Natural killer cell (primary cell): ENCODE data around the gene MRGPRD. TPM values are rescaled to one million over a fixed set of nuclear protein-coding genes. Genes with fewer than 3 reads are reported as not detected.

ENCODE experiments used
- ATAC-seq, 3 donors: fragments of 150-1000 bp in 2 of 3; fragments of 200-7000 bp in 1 of 3; cut with Tn5 transposase; 1 replicate in 1 of 3; 2 replicates in 2 of 3; pipeline ENCODE4 v1.10.0; 2021; ENCODE audit warnings: mild to moderate bottlenecking in 2 of 3, moderate library complexity in 2 of 3
- DNase-seq, 2 donors: peaks; one replicate each; pipeline versions ENCODE4 v3.0.0 to v3.0.0-alpha.2; 2013 to 2021; ENCODE audit warnings: mixed read lengths in 1 of 2
- H3K27ac ChIP-seq: one replicate; pipeline ENCODE4 v1.5.1; 2013; ENCODE audit warnings: mild to moderate bottlenecking, low read length
- H3K27me3 ChIP-seq: one replicate; pipeline ENCODE4 v1.6.1; 2013; ENCODE audit warnings: low read length; ENCODE audit not compliant: control insufficient read depth, insufficient read depth
- H3K36me3 ChIP-seq: one replicate; pipeline ENCODE4 v1.6.1; 2013; ENCODE audit warnings: low read length; ENCODE audit not compliant: control insufficient read depth, insufficient read depth
- H3K4me1 ChIP-seq: one replicate; pipeline ENCODE4 v1.6.1; 2013; ENCODE audit warnings: low read length; ENCODE audit not compliant: control insufficient read depth, insufficient read depth
- H3K4me3 ChIP-seq: one replicate; pipeline ENCODE4 v1.5.1; 2013; ENCODE audit warnings: low read length
- H3K9me3 ChIP-seq: one replicate; pipeline ENCODE4 v1.6.1; 2013; ENCODE audit warnings: low read length; ENCODE audit not compliant: control insufficient read depth, insufficient read depth
- H3K27ac Mint-ChIP-seq, 2 donors: one replicate each; pipeline ENCODE4 v1.8.0; 2022; ENCODE audit warnings: mild to moderate bottlenecking in 2 of 2, mixed read lengths in 2 of 2, moderate library complexity in 1 of 2
- H3K27me3 Mint-ChIP-seq, 2 donors: one replicate each; pipeline ENCODE4 v1.8.0; 2022; ENCODE audit warnings: low read depth in 2 of 2, mixed read lengths in 2 of 2
- H3K36me3 Mint-ChIP-seq: one replicate; pipeline ENCODE4 v1.8.0; 2022; ENCODE audit warnings: mixed read lengths
- H3K4me1 Mint-ChIP-seq, 2 donors: one replicate each; pipeline ENCODE4 v1.8.0; 2022; ENCODE audit warnings: mixed read lengths in 2 of 2
- H3K4me3 Mint-ChIP-seq: one replicate; pipeline ENCODE4 v1.8.0; 2022; ENCODE audit warnings: mild to moderate bottlenecking, moderate library complexity, mixed read lengths
- H3K9me3 Mint-ChIP-seq, 2 donors: one replicate each; pipeline ENCODE4 v1.8.0; 2022; ENCODE audit warnings: mixed read lengths in 2 of 2
- WGBS: methylation state at CpG from one replicate; pipeline ENCODE4 v1.1.7; 2013; ENCODE audit warnings: missing lambda C conversion rate; ENCODE audit not compliant: insufficient coverage; 5-methylcytosine and 5-hydroxymethylcytosine counted together
- intact Hi-C: fragments of 100-400 bp; cut with micrococcal nuclease; formaldehyde crosslinking; loops from one replicate; pipeline ENCODE4 v1.14.2; 2022
- total RNA-seq, 4 donors: library from RNA; stranded (reverse); fragments of 120-200 nt in 1 of 4; gene quantifications; one replicate each; pipeline versions ENCODE4 v1.2.3 to v1.2.4, GENCODE V29; 2013 to 2022
- TF ChIP-seq, protein P1 (sequence below): fragments of 200-600 bp; IDR thresholded peaks from one replicate; pipeline ENCODE4 v1.8.0; 2022; ENCODE audit warnings: antibody characterized with exemption

MRGPRD gene
- total RNA-seq, 3 donors from 2014 or later (not counting 1 experiment from before 2014, with no cell fraction given) = not detected

DNA sequence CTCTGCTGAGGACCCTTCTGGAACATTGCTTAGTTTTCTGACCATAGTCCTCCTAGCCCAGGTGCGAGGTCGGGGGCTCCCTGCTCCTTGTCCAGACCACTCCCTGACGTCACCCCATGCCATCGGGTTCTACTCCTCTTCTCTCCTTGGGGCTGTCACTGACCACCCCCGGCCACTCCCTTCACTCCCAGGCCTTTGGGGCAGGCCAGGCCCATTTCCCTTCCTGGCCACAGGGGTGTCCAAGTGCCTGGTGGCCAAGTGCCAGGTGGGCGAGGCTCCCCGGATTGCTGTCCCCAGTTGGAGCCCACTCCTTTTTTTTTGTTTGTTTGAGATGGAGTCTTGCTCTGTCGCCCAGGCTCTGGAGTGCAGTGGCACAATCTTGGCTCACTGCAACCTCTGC, 19.5 kb downstream of the MRGPRD start:
- TF ChIP-seq, protein P1, sequence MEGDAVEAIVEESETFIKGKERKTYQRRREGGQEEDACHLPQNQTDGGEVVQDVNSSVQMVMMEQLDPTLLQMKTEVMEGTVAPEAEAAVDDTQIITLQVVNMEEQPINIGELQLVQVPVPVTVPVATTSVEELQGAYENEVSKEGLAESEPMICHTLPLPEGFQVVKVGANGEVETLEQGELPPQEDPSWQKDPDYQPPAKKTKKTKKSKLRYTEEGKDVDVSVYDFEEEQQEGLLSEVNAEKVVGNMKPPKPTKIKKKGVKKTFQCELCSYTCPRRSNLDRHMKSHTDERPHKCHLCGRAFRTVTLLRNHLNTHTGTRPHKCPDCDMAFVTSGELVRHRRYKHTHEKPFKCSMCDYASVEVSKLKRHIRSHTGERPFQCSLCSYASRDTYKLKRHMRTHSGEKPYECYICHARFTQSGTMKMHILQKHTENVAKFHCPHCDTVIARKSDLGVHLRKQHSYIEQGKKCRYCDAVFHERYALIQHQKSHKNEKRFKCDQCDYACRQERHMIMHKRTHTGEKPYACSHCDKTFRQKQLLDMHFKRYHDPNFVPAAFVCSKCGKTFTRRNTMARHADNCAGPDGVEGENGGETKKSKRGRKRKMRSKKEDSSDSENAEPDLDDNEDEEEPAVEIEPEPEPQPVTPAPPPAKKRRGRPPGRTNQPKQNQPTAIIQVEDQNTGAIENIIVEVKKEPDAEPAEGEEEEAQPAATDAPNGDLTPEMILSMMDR = no peak
- Histone ChIP-seq H3K4me1 (peaks cover 3% of the 10 kb centered on the region), H3K36me3 (no peaks in the 10 kb centered on the region), H3K4me3 (no peak overlapping the region), H3K9me3 (no peaks in the 10 kb centered on the region), H3K27ac (no peak overlapping the region), H3K27me3 (no peaks in the 10 kb centered on the region)
- Mint-ChIP-seq H3K36me3 (no peaks in the 10 kb centered on the region), H3K4me3 (no peak overlapping the region), H3K4me1 (peaks cover 4 to 5% of the 10 kb centered on the region in 2 donors), H3K27ac (no peak overlapping the region), H3K27me3 (peaks cover 0 to 8% of the 10 kb centered on the region in 2 donors), H3K9me3 (no peaks in the 10 kb centered on the region)
- DNase-seq = no peak
- WGBS = 91% methylated on average over 8 of the region's 8 CpGs
- intact Hi-C loops = no loop called here
- no peak for ATAC-seq

DNA sequence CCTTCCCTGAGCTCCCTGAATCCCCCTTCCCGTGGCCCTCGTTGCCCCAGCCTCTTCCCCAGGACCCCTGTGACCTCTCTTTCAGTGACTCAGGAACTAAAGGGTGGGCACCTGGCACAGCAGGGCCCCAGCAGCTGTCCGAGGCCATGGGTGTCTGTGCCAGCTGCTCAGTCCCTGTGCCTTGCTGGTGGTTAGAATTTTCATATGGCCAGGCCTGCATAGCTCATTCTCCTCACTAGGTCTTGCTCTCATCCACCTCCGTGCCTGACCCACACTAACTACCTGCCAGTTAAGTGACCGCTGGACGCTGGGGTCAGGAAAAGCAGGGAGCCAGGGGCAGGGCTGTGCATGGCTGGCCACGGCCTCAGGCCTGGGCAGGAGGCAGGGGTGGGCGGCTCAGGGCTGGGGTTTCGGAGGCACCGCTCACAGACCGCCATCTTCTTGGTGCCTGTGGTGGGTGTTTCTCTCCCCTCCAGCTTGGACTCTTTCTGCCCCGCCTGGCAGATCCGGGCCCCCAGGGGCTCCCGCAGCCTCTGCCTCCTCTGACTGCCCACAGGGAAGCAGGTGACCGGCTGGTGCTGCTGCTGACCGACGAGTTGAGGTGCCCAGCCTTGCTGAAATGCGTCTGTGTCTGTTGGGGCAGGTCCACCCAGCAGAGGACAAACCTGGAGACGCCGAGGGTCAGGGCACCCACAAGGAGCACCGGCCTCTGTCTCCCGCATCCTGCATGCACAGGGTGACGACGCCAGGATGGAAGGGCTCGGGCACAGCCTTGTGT, 20.3 kb downstream of the MRGPRD start:
- peaks cover 0 to 8% of the 10 kb centered on the region in 2 donors for H3K27me3 Mint-ChIP-seq
- TF ChIP-seq, protein P1 = no peak
- H3K4me3 Mint-ChIP-seq = no peak overlapping the region
- Histone ChIP-seq H3K9me3 (no peaks in the 10 kb centered on the region), H3K4me3 (no peak overlapping the region), H3K36me3 (no peaks in the 10 kb centered on the region), H3K27me3 (no peaks in the 10 kb centered on the region), H3K4me1 (peaks cover 7% of the 10 kb centered on the region), H3K27ac (no peak overlapping the region)
- intact Hi-C loops = no loop called here
- WGBS = 86% methylated on average over 25 of the region's 25 CpGs
- DNase-seq (no peak), ATAC-seq (no peak)
- no peaks in the 10 kb centered on the region for H3K36me3 Mint-ChIP-seq
- H3K4me1 Mint-ChIP-seq = peaks cover 2 to 5% of the 10 kb centered on the region in 2 donors
- H3K27ac Mint-ChIP-seq = no peak overlapping the region
- H3K9me3 Mint-ChIP-seq = no peaks in the 10 kb centered on the region

DNA sequence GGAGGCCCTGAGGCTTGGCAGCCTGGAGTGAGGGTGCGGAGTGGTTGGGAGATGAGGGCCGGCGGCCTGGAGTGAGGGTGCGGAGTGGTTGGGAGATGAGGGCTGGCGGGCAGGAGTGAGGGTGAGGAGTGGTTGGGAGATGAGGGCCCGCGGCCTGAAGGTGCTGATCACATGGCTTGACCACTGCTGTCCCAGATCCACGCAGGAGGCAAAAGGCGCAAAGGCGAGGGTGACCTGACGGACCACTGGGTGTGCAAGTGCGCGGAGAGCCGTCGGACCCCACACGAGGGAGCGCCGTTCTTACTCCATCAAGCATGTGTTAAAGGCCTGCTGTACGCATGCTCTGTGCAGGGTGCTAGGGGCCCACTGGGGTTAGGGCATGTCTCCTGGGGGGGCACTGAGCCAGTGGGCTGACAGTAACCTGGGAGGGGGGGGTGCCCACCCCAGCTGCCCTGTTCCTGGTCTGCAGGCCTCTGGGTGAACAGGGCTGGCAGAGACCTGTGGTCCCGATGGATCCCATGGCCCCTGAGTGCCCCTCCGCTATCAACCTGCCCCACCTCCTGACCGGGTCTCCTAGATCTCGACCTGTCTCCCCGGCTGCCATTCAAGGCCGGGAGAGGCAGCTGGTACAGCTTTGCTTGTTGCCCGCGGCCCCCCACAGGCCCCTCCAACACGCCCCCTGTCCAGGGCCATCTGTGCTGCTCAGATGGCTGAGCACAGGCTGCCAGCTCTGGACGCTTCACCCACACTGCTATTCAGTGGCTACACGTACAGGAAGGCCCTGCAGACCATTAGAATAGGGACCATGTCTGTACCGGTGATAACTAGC, 21.1 kb downstream of the MRGPRD start:
- ATAC-seq = no peak
- no peak overlapping the region for H3K4me3 Mint-ChIP-seq

More for the DNA sequence above, 21.1 kb downstream of the MRGPRD start:
- peaks cover 5 to 7% of the 10 kb centered on the region in 2 donors for H3K4me1 Mint-ChIP-seq
- Histone ChIP-seq H3K36me3 (no peaks in the 10 kb centered on the region), H3K27ac (no peak overlapping the region), H3K4me3 (no peak overlapping the region), H3K27me3 (no peaks in the 10 kb centered on the region), H3K9me3 (no peaks in the 10 kb centered on the region), H3K4me1 (peaks cover 12% of the 10 kb centered on the region)
- no peak for DNase-seq
- 91% methylated on average over 31 of the region's 31 CpGs for WGBS
- intact Hi-C loops = loop anchor here (5.0 kb wide), 1 partner anchor 133 kb away; no protein-coding TSS in a partner anchor
- no peaks in the 10 kb centered on the region for H3K9me3 Mint-ChIP-seq
- no peak overlapping the region for H3K27ac Mint-ChIP-seq
- TF ChIP-seq, protein P1 = no peak
- no peaks in the 10 kb centered on the region for H3K36me3 Mint-ChIP-seq
- peaks cover 0 to 8% of the 10 kb centered on the region in 2 donors for H3K27me3 Mint-ChIP-seq
